ENCODE data around the gene CELA2A.

- TF ChIP-seq CTCF (IDR thresholded peaks at IDR 0.05) (no peak), POLR2A (IDR thresholded peaks at IDR 0.05) (no peak), EP300 (IDR thresholded peaks at IDR 0.05) (no peak)
Observed at GRCh38 chr1:15492596-15492995, 36.1 kb downstream of the CELA2A start.

Measured in tibial nerve (tissue), 4 donors.